Thoracic aorta (tissue), 2 donors: ENCODE data around the gene KIAA1671. TPM values are rescaled to one million over a fixed set of nuclear protein-coding genes. Genes with fewer than 3 reads are reported as not detected.

Source experiments
- ATAC-seq: fragments of 150-250 bp; one replicate; pipeline ENCODE4 v1.8.0; 2017; ENCODE audit warnings: low read depth; ENCODE audit not compliant: insufficient number of reproducible peaks, low FRiP score
- DNase-seq: peaks from one replicate; pipeline ENCODE4 v3.0.0-alpha.2; 2020; ENCODE audit warnings: low spot score
- H3K27ac ChIP-seq, 2 donors: fragments of 200-600 bp; sonication (generic); 1 replicate in 1 of 2; 2 replicates in 1 of 2; pipeline ENCODE4 v1.5.1; 2016; ENCODE audit warnings: mild to moderate bottlenecking in 2 of 2, moderate library complexity in 2 of 2
- H3K27me3 ChIP-seq: fragments of 200-600 bp; sonication (generic); replicated peaks from 2 replicates; pipeline ENCODE4 v1.6.0; 2016; ENCODE audit warnings: mild to moderate bottlenecking; ENCODE audit not compliant: insufficient read depth
- H3K36me3 ChIP-seq: fragments of 200-600 bp; sonication (generic); one replicate; pipeline ENCODE4 v1.5.1; 2016
- H3K4me1 ChIP-seq, 2 donors: fragments of 200-600 bp; sonication (generic); 1 replicate in 1 of 2; 2 replicates in 1 of 2; pipeline versions ENCODE4 v1.5.1 to v1.6.0; 2016; ENCODE audit warnings: low read depth in 2 of 2, mild to moderate bottlenecking in 1 of 2; ENCODE audit not compliant: control insufficient read depth in 1 of 2
- H3K4me3 ChIP-seq: fragments of 200-600 bp; sonication (generic); 2 replicates; pipeline ENCODE4 v1.5.1; 2016; ENCODE audit warnings: mild to moderate bottlenecking
- H3K9me3 ChIP-seq: fragments of 200-600 bp; sonication (generic); 2 replicates; pipeline ENCODE4 v1.5.1; 2016
- total RNA-seq, 2 donors: library from RNA; depleted of rRNA; stranded (reverse); fragments of >200 nt; gene quantifications; one replicate each; pipeline versions ENCODE4 v1.1.0 to v1.2.3, GENCODE V29; 2016
- TF ChIP-seq, protein P1 (sequence below): fragments of 200-600 bp; sonication (generic); IDR thresholded peaks from one replicate; pipeline ENCODE4 v1.5.1; 2019; ENCODE audit warnings: antibody characterized with exemption

The KIAA1671 gene
- total RNA-seq, 2 donors from 2014 or later: 57.8 to 86.8 TPM

- DNase-seq: no peak
- H3K36me3 ChIP-seq: no peaks in the 10 kb centered on the region
- TF ChIP-seq, protein P1, sequence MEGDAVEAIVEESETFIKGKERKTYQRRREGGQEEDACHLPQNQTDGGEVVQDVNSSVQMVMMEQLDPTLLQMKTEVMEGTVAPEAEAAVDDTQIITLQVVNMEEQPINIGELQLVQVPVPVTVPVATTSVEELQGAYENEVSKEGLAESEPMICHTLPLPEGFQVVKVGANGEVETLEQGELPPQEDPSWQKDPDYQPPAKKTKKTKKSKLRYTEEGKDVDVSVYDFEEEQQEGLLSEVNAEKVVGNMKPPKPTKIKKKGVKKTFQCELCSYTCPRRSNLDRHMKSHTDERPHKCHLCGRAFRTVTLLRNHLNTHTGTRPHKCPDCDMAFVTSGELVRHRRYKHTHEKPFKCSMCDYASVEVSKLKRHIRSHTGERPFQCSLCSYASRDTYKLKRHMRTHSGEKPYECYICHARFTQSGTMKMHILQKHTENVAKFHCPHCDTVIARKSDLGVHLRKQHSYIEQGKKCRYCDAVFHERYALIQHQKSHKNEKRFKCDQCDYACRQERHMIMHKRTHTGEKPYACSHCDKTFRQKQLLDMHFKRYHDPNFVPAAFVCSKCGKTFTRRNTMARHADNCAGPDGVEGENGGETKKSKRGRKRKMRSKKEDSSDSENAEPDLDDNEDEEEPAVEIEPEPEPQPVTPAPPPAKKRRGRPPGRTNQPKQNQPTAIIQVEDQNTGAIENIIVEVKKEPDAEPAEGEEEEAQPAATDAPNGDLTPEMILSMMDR: no peak
- H3K4me1 ChIP-seq: peaks cover 8 to 44% of the 10 kb centered on the region in 2 donors
- no peak overlapping the region for H3K4me3 ChIP-seq
- no peaks in the 10 kb centered on the region for H3K9me3 ChIP-seq
- ATAC-seq: no peak
- no peaks in the 10 kb centered on the region for H3K27me3 ChIP-seq
- peak overlapping the region; percentile 36 to 53 for H3K27ac ChIP-seq
Observed at GRCh38 chr22:25148149-25148691, 195.7 kb downstream of the KIAA1671 start.

GRCh38 chr22:25149014-25149413 is 196.5 kb downstream of the KIAA1671 start:
- H3K4me3 ChIP-seq: no peak overlapping the region
- DNase-seq (no peak), ATAC-seq (no peak)
- no peaks in the 10 kb centered on the region for H3K9me3 ChIP-seq
- H3K36me3 ChIP-seq: no peaks in the 10 kb centered on the region
- H3K27me3 ChIP-seq: no peaks in the 10 kb centered on the region
- TF ChIP-seq, protein P1: no peak
- H3K27ac ChIP-seq: no peak overlapping the region
- H3K4me1 ChIP-seq: peaks cover 12 to 49% of the 10 kb centered on the region in 2 donors

GRCh38 chr22:25153961-25154666 is 201.6 kb downstream of the KIAA1671 start:
- no peaks in the 10 kb centered on the region for H3K36me3 ChIP-seq
- ATAC-seq (peak; percentile 81), DNase-seq (peak; percentile 39)
- H3K27me3 ChIP-seq: no peaks in the 10 kb centered on the region
- H3K4me3 ChIP-seq: no peak overlapping the region
- TF ChIP-seq, protein P1: no peak
- peak overlapping the region; percentile 21 to 56 for H3K27ac ChIP-seq
- no peaks in the 10 kb centered on the region for H3K9me3 ChIP-seq
- H3K4me1 ChIP-seq: peaks cover 14 to 32% of the 10 kb centered on the region in 2 donors

GRCh38 chr22:25154667-25154999 is 202.1 kb downstream of the KIAA1671 start:
- H3K27ac ChIP-seq: peak overlapping the region; percentile 21 to 39
- DNase-seq (no peak), ATAC-seq (no peak)
- TF ChIP-seq, protein P1: no peak
- no peak overlapping the region for H3K4me3 ChIP-seq
- peaks cover 14 to 35% of the 10 kb centered on the region in 2 donors for H3K4me1 ChIP-seq
- no peaks in the 10 kb centered on the region for H3K9me3 ChIP-seq
- H3K27me3 ChIP-seq: no peaks in the 10 kb centered on the region
- H3K36me3 ChIP-seq: no peaks in the 10 kb centered on the region

- Histone ChIP-seq H3K36me3 (no peaks in the 10 kb centered on the region), H3K27me3 (no peaks in the 10 kb centered on the region), H3K27ac (no peak overlapping the region), H3K9me3 (no peaks in the 10 kb centered on the region), H3K4me3 (no peak overlapping the region), H3K4me1 (peaks cover 14 to 35% of the 10 kb centered on the region in 2 donors)
- DNase-seq (no peak), ATAC-seq (no peak)
- TF ChIP-seq, protein P1: no peak
Observed at GRCh38 chr22:25156736-25157135, 204.2 kb downstream of the KIAA1671 start.
